Right cardiac atrium (tissue), 5 donors: ENCODE measurements around the gene OR5K2. TPM values are rescaled to one million over a fixed set of nuclear protein-coding genes. Genes with fewer than 3 reads are reported as not detected.

Experiments used
- ATAC-seq, 2 donors: fragments of 200-7000 bp; cut with Tn5 transposase; one replicate each; pipeline versions ENCODE4 v1.8.0 to v1.9.1; 2020; ENCODE audit warnings: moderate library complexity in 2 of 2, mild to moderate bottlenecking in 1 of 2
- DNase-seq, 3 donors: peaks; one replicate each; pipeline ENCODE4 v3.0.0-alpha.2; 2020
- H3K27ac ChIP-seq: one replicate; pipeline ENCODE4 v1.5.1; 2013; ENCODE audit warnings: mild to moderate bottlenecking, low read length, control low read depth, moderate library complexity
- H3K27me3 ChIP-seq: one replicate; pipeline ENCODE4 v1.6.1; 2013; ENCODE audit not compliant: control insufficient read depth, insufficient read depth
- H3K4me1 ChIP-seq: one replicate; pipeline ENCODE4 v1.6.1; 2013; ENCODE audit warnings: low read length; ENCODE audit not compliant: control insufficient read depth, insufficient read depth
- H3K4me3 ChIP-seq: one replicate; pipeline ENCODE4 v1.5.1; 2013; ENCODE audit warnings: low read length, control low read depth
- H3K9me3 ChIP-seq: one replicate; pipeline ENCODE4 v1.6.1; 2013; ENCODE audit warnings: low read length; ENCODE audit not compliant: control insufficient read depth
- WGBS: extraction: QIAGEN DNeasy Blood & Tissue Kit; methylation state at CpG from one replicate; pipeline ENCODE4 v1.1.7; 2013; 5-methylcytosine and 5-hydroxymethylcytosine counted together
- intact Hi-C, 4 donors: fragments of 100-400 bp; cut with DNase I; formaldehyde crosslinking; loops; one replicate each; pipeline versions ENCODE4 v1.11.0 to v1.14.0; 2022 to 2023
- long read RNA-seq, 4 donors: library from polyadenylated mRNA; unstranded; transcript quantifications; one replicate each; pipeline ENCODE4 v2.0.0, GENCODE V29; 2020 to 2021
- polyA plus RNA-seq: library from polyadenylated mRNA; stranded (reverse); fragments of 200-250 nt; gene quantifications from one replicate; pipeline ENCODE4 v1.2.3, GENCODE V29; 2013
- total RNA-seq, 4 donors: library from RNA; stranded (reverse); fragmentation: NEBNext Ultra II Directional; extraction: Animal tissue kit (Norgen Biotek cat#: 25700); gene quantifications; one replicate each; pipeline ENCODE4 v1.2.1, GENCODE V29; 2021
- donor health status: healthy with polysubstance abuse.
- donor health status: DM: no; HTN: yes; CAD: no.
- donor health status: DM: no; HTN: no; CAD: no.
- donor health status: DM: no; HTN: yes; CAD: no; lungs with severe emphysema.
- donor health status: DM: yes; HTN: yes; CAD: no.

Gene OR5K2
- total RNA-seq = not detected
- polyA plus RNA-seq = not detected
- long read RNA-seq, donor 1 = 0 reads
- long read RNA-seq, donor 2 = 0 reads
- long read RNA-seq, donor 3 = 0 reads
- long read RNA-seq, donor 4 = 0 reads

DNA sequence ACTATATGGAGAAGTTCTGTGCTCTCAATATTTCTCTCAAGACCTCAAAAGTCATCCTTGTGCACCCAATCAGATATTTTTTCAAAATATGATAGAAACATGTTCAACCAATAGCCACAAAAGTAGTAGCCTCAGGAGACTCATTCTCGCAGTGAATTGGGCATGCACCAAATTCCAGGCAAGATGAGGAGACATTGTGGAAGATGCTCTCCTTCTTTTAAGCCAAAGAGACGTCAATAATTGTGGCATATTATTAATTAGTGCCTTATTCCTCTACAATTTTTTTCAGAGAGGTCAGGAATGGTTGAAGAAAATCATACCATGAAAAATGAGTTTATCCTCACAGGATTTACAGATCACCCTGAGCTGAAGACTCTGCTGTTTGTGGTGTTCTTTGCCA lies at the start of gene OR5K2:
Gene OR5K2 (plus strand): TSS at position 301 of the 400 bp plus-strand sequence. CDS start 0 bp downstream, at position 301.
- Histone ChIP-seq H3K4me1 (no peaks in the 10 kb centered on the region), H3K27ac (no peak within 1 kb of the TSS), H3K27me3 (no peaks in the 10 kb centered on the region), H3K4me3 (no peak within 1 kb of the TSS), H3K9me3 (no peaks in the 10 kb centered on the region)
- DNase-seq = no peak
- ATAC-seq = no peak
- intact Hi-C loops = no loop called here
- 81% methylated on average over 2 of the region's 2 CpGs for WGBS

DNA sequence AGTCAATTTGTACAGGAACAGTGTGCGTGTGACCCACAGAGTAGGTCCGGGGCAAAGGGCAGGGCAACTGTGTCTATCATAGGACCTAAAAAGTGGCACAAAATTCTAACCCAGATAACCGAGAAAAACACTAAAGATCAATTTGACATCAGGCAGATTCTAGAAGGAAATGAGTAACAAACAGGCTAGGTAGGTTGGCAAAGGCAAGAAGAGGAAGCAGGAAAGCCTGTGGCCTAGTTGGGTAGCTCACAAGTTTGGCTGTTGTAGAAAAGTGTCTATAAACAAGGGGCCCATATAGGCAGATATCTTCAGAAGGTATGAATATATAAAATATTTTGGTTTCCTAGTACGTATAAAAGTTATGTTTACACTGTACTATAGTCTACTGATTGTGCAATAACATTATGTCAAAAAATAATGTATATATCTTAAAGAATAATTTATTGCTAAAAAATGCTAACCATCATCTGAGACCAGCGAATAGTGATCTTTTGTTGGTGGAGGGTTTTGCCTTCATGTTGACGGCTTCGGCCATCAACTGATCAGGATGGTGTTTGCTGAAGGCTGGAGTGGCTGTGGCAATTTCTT lies 47.8 kb upstream of the OR5K2 start:
- H3K4me3 ChIP-seq = no peak overlapping the region
- intact Hi-C loops = no loop called here
- DNase-seq (no peak), ATAC-seq (no peak)
- no peaks in the 10 kb centered on the region for H3K4me1 ChIP-seq
- 88% methylated on average over 7 of the region's 7 CpGs for WGBS
- no peaks in the 10 kb centered on the region for H3K9me3 ChIP-seq
- H3K27me3 ChIP-seq = no peaks in the 10 kb centered on the region
- H3K27ac ChIP-seq = no peak overlapping the region

DNA sequence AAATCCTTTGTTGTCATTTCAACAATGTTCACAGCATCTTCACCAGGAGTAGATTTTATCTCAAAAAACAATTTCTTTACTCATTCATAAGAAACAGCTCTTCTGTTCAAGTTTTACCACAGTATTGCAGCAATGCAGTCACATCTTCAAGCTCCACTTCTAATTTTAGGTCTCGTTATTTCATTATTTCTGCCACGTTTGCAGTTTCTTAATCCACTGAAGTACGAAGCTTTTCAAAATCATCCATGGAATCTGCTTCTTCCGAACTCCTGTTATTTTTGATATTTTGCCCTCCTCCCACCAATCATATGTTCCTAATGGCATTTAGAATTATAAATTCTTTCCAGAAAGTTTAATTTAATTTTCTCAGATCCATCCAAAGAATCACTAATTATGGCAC lies 47.1 kb upstream of the OR5K2 start:
- H3K4me1 ChIP-seq = no peaks in the 10 kb centered on the region
- H3K27ac ChIP-seq = no peak overlapping the region
- H3K9me3 ChIP-seq = no peaks in the 10 kb centered on the region
- no peak overlapping the region for H3K4me3 ChIP-seq
- no peaks in the 10 kb centered on the region for H3K27me3 ChIP-seq
- WGBS = 78% methylated on average over 4 of the region's 4 CpGs
- no peak for ATAC-seq
- intact Hi-C loops = no loop called here
- DNase-seq = no peak

DNA sequence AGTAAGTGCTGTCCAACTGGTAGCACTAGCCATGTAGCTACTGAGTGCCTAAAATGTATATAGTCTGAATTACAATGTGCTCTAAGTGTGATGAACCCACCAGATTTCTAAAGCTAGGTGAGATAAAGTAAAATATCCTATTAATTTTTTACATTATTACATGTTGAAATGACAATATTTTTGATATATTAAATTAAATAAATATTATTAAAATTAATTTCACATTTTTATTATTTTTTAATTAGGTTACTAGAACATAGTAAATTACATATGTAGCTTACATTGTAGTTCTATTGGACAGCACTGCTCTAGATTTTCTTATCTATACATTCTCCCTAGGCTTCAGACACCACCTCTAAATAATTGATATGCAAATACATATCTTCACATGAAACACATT lies 43.7 kb upstream of the OR5K2 start:
- DNase-seq (no peak), ATAC-seq (no peak)
- intact Hi-C loops = no loop called here
- no peaks in the 10 kb centered on the region for H3K9me3 ChIP-seq
- no peaks in the 10 kb centered on the region for H3K27me3 ChIP-seq
- no peak overlapping the region for H3K4me3 ChIP-seq
- H3K4me1 ChIP-seq = no peaks in the 10 kb centered on the region
- H3K27ac ChIP-seq = no peak overlapping the region

DNA sequence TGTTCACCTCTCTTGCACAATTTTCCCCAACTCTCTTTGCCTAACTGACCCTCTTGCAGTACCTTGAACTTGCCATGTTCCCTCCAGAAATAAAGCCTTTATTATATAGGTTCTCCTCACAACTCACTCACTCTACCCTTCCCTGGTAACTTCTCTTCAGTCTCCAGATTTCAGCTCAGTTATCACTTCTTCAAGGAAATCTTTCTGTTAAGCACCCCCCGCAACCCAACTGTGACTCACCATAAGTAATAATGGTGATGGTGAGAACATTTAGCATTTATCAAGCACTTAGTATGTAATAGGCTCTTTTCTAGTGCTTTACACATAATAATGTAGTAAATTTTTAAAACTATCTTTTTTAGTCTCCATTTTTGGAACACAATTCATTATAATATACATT lies 42.6 kb upstream of the OR5K2 start:
- no peak for ATAC-seq
- WGBS = 90% methylated on average over 1 of the region's 1 CpG
- no peak overlapping the region for H3K4me3 ChIP-seq
- H3K9me3 ChIP-seq = no peaks in the 10 kb centered on the region
- no peaks in the 10 kb centered on the region for H3K4me1 ChIP-seq
- no peak for DNase-seq
- intact Hi-C loops = no loop called here
- H3K27me3 ChIP-seq = no peaks in the 10 kb centered on the region
- no peak overlapping the region for H3K27ac ChIP-seq

DNA sequence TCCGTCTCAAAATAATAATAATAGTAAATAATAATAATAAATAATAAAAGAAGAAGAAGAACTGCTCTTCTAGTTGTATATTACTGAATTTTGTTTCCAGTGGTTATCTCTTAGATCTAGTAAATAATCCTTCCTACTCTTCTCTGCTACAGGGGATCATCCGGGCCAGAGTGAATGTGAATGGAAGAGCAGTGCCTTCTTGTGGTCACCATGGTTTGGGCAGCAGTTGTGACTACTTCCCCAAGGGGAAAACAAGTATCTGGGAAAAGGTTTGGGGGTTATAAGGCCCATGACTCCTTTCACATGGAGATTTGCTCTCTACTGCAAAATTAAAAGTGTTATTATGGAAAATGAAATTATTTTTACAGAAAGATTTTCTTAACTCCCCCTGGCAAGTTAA lies 39.9 kb upstream of the OR5K2 start:
- intact Hi-C loops = no loop called here
- DNase-seq (no peak), ATAC-seq (no peak)
- WGBS = 87% methylated on average over 2 of the region's 2 CpGs
- Histone ChIP-seq H3K27ac (no peak overlapping the region), H3K4me3 (no peak overlapping the region), H3K4me1 (no peaks in the 10 kb centered on the region), H3K27me3 (no peaks in the 10 kb centered on the region), H3K9me3 (no peaks in the 10 kb centered on the region)

DNA sequence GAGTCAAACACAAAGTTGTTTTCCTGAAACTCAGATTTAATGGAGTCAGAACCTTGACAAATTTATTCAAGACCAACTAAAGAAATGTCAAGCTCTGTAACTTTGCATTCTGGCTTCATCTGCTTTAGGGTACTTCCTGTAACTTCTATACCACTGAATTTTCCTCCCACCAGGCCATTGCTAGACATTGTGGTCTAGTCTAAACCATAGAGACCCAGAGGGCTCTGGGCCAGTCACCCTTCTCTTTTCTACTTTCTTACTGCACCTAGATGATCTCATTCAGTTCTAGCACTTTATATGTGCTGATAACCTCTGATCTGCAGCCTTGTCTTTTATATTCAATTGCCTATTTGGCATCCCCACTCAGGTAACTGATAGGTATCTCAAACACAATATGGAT lies 37.3 kb upstream of the OR5K2 start:
- Histone ChIP-seq H3K4me1 (no peaks in the 10 kb centered on the region), H3K27ac (no peak overlapping the region), H3K9me3 (no peaks in the 10 kb centered on the region), H3K27me3 (no peaks in the 10 kb centered on the region), H3K4me3 (no peak overlapping the region)
- intact Hi-C loops = no loop called here
- no peak for ATAC-seq
- no peak for DNase-seq

DNA sequence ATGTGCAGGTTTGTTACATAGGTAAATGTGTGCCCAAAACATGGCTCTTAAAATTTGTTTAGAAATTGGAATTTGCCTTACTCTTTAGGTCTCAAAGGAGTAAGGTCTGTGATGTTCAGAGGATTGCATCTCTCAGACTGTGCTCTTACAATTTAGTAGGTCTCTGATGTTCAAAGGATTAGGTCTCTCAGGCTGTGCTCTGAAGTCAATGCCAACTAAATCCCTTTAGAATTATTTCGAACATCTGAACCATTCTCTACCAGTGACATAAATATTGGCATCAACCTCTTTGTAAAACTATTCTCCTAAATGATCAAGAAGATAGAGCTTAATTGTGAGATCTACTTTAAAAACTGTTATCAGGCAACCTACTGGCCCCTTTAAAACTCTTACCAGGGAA lies 34.6 kb upstream of the OR5K2 start, which contains the start of gene OR5K1:
Gene OR5K1 (plus strand): TSS at position 301 of the 400 bp plus-strand sequence. CDS start 6,376 bp downstream, outside the sequence.
- intact Hi-C loops = no loop called here
- ATAC-seq = no peak
- DNase-seq = no peak
- Histone ChIP-seq H3K27ac (no peak within 1 kb of the TSS), H3K4me1 (no peaks in the 10 kb centered on the region), H3K9me3 (no peaks in the 10 kb centered on the region), H3K4me3 (no peak within 1 kb of the TSS), H3K27me3 (no peaks in the 10 kb centered on the region)
- WGBS = 65% methylated on average over 1 of the region's 1 CpG

DNA sequence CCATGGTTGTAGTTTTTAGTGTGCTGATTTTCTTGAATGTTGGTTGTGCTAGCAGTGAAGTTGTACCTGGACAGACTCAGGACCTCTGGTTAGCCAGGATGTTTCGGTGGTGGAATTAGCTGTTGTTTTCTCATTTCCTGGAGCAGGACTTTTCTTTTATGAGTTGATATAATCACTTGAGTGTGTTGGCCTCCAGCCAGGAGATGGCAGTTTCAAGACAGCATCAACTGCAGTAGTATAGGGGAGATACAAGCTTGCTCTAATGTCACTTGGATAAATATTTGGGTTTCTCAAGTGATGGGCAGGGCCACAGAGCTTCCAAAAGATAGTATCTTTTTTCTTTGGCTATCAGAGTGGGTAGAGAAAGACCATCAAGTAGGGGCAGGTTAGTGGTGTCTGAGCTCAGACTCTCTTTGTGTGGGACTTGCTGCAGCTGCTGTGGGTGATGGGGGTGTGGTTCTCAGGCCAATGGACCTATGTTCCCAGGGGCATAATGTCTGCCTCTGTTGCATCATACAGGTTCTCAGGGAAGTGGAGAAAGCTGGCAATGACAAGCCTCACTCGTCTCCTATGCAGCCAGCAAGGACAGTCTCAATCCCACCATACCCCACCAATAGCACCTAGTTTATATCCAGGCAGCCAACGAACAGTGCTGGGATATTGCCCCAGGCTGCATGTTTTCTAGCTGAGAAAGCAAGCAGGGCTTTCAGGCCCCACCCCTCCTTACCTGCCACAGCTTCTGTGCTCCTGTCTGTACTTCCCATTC lies 14.6 kb upstream of the OR5K2 start:
- WGBS = 63% methylated on average over 3 of the region's 3 CpGs
- no peak overlapping the region for H3K27ac ChIP-seq
- ATAC-seq = no peak
- no peaks in the 10 kb centered on the region for H3K27me3 ChIP-seq
- no peaks in the 10 kb centered on the region for H3K4me1 ChIP-seq
- peaks cover 3% of the 10 kb centered on the region for H3K9me3 ChIP-seq
- intact Hi-C loops = no loop called here
- H3K4me3 ChIP-seq = no peak overlapping the region
- DNase-seq = no peak

DNA sequence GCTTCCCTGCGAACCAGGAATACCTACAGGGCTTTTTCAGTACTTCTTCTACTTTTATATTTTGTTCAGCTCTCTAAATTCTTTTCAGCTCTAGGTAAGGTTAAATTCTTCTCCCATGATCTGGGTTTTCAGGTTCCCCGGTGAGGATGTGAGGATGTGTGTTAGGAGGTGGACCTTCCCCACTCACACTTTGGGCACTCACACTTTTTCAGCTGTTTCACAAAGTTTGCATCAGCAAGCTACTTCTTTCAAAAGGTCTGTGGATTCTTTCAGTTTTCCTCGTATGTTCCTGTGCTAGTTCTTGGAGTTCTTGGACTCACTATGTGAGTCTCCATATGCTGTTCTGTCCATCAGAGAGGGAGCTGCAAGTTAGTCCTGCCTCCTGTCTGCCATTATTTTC lies 13.9 kb upstream of the OR5K2 start:
- Histone ChIP-seq H3K4me3 (no peak overlapping the region), H3K9me3 (peaks cover 3% of the 10 kb centered on the region), H3K4me1 (no peaks in the 10 kb centered on the region), H3K27me3 (no peaks in the 10 kb centered on the region), H3K27ac (no peak overlapping the region)
- intact Hi-C loops = no loop called here
- WGBS = 86% methylated on average over 3 of the region's 3 CpGs
- ATAC-seq (no peak), DNase-seq (no peak)

DNA sequence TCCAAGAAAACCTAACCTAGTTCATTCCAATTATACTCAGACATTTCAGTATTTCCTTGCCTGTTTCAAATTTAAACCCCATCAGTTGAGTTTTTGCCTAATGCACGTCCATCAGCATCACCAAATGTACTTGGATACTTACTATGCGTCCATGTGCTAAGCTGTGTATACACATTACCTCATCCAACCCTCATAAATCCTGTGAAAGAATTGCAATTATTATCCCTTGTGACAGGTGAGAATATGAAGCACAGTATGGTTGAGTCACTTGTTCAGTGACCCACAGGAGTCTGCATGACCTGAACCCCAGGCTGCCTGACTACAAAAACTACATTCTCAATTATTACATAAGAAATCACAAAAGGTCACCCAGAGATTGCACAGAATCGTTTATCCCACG lies 2.5 kb downstream of the OR5K2 start:
- Histone ChIP-seq H3K27ac (no peak overlapping the region), H3K9me3 (no peaks in the 10 kb centered on the region), H3K4me3 (no peak overlapping the region), H3K4me1 (no peaks in the 10 kb centered on the region), H3K27me3 (no peaks in the 10 kb centered on the region)
- DNase-seq (no peak), ATAC-seq (no peak)
- WGBS = 86% methylated on average over 4 of the region's 4 CpGs
- intact Hi-C loops = no loop called here
